Ascending aorta (tissue), 2 donors: ENCODE data around the gene CLP1. TPM values are rescaled to one million over a fixed set of nuclear protein-coding genes. Genes with fewer than 3 reads are reported as not detected.

Experiments
- DNase-seq, 2 donors: peaks; one replicate each; pipeline ENCODE4 v3.0.0-alpha.2; 2019; ENCODE audit warnings: low spot score in 2 of 2
- H3K27ac ChIP-seq, 2 donors: fragments of 200-600 bp; sonication (generic); one replicate each; pipeline ENCODE4 v1.5.1; 2016 to 2017; ENCODE audit warnings: mild to moderate bottlenecking in 1 of 2
- H3K27me3 ChIP-seq: fragments of 200-600 bp; sonication (generic); one replicate; pipeline ENCODE4 v1.5.1; 2017
- H3K36me3 ChIP-seq, 2 donors: fragments of 200-600 bp; sonication (generic); one replicate each; pipeline ENCODE4 v1.5.1; 2016
- H3K4me1 ChIP-seq, 2 donors: fragments of 200-600 bp; sonication (generic); one replicate each; pipeline ENCODE4 v1.5.1; 2016 to 2017; ENCODE audit warnings: mild to moderate bottlenecking in 1 of 2
- H3K4me3 ChIP-seq, 2 donors: fragments of 200-600 bp; sonication (generic); one replicate each; pipeline ENCODE4 v1.5.1; 2016 to 2017; ENCODE audit warnings: mild to moderate bottlenecking in 1 of 2
- H3K9me3 ChIP-seq, 2 donors: fragments of 200-600 bp; sonication (generic); one replicate each; pipeline ENCODE4 v1.5.1; 2016
- CTCF ChIP-seq, 3 experiments: fragments of 200-600 bp in 2 of 3; fragments of 450-650 bp in 1 of 3; sonication (generic) in 2 of 3; IDR thresholded peaks; one replicate each; pipeline ENCODE4 v1.5.1; 2016 to 2019; ENCODE audit warnings: antibody characterized with exemption in 3 of 3, mild to moderate bottlenecking in 1 of 3, moderate library complexity in 1 of 3
- intact Hi-C: fragments of 100-400 bp; cut with DNase I; formaldehyde crosslinking; loops from one replicate; pipeline ENCODE4 v1.15.1; 2023
- total RNA-seq: library from RNA; depleted of rRNA; stranded (reverse); fragments of >200 nt; gene quantifications from one replicate; pipeline ENCODE4 v1.1.0, GENCODE V29; 2016

The CLP1 gene
- total RNA-seq, 1 donor from 2014 or later: 1.2 TPM

- intact Hi-C loops: no loop called here
- no peak overlapping the region for H3K27ac ChIP-seq
- DNase-seq: no peak
- no peaks in the 10 kb centered on the region for H3K27me3 ChIP-seq
- no peaks in the 10 kb centered on the region for H3K4me1 ChIP-seq
- H3K4me3 ChIP-seq: no peak overlapping the region
- H3K36me3 ChIP-seq: peaks cover 29 to 63% of the 10 kb centered on the region in 2 donors
- H3K9me3 ChIP-seq: peaks cover 0 to 5% of the 10 kb centered on the region in 2 donors
- no peak for TF ChIP-seq CTCF (IDR thresholded peaks at IDR 0.05)
These were observed 39.1 kb upstream of the CLP1 start for GRCh38 chr11:57618438-57618837.

- intact Hi-C loops: no loop called here
- H3K27ac ChIP-seq: no peak overlapping the region
- DNase-seq: no peak
- H3K36me3 ChIP-seq: peaks cover 20 to 54% of the 10 kb centered on the region in 2 donors
- H3K27me3 ChIP-seq: no peaks in the 10 kb centered on the region
- H3K4me3 ChIP-seq: no peak overlapping the region
- H3K9me3 ChIP-seq: peaks cover 0 to 5% of the 10 kb centered on the region in 2 donors
- H3K4me1 ChIP-seq: no peaks in the 10 kb centered on the region
- no peak for TF ChIP-seq CTCF (IDR thresholded peaks at IDR 0.05)
These were observed 38.2 kb upstream of the CLP1 start for GRCh38 chr11:57619331-57619730.

GRCh38 chr11:57620467-57620866 lies 37.1 kb upstream of the CLP1 start:
- Histone ChIP-seq H3K9me3 (peaks cover 0 to 5% of the 10 kb centered on the region in 2 donors), H3K27ac (no peak overlapping the region), H3K4me1 (no peaks in the 10 kb centered on the region), H3K27me3 (no peaks in the 10 kb centered on the region), H3K4me3 (no peak overlapping the region), H3K36me3 (peaks cover 9 to 43% of the 10 kb centered on the region in 2 donors)
- TF ChIP-seq CTCF (IDR thresholded peaks at IDR 0.05): no peak
- intact Hi-C loops: no loop called here
- DNase-seq: no peak

- Histone ChIP-seq H3K27me3 (no peaks in the 10 kb centered on the region), H3K27ac (no peak overlapping the region), H3K36me3 (peaks cover 4 to 31% of the 10 kb centered on the region in 2 donors), H3K9me3 (peaks cover 0 to 5% of the 10 kb centered on the region in 2 donors), H3K4me1 (no peaks in the 10 kb centered on the region), H3K4me3 (no peak overlapping the region)
- intact Hi-C loops: no loop called here
- DNase-seq: no peak
- no peak for TF ChIP-seq CTCF (IDR thresholded peaks at IDR 0.05)
These were observed 35.3 kb upstream of the CLP1 start for GRCh38 chr11:57622263-57622662.

GRCh38 chr11:57624864-57625263 lies 32.7 kb upstream of the CLP1 start:
- no peaks in the 10 kb centered on the region for H3K4me1 ChIP-seq
- H3K4me3 ChIP-seq: no peak overlapping the region
- intact Hi-C loops: no loop called here
- DNase-seq: no peak
- no peak overlapping the region for H3K27ac ChIP-seq
- peaks cover 4 to 18% of the 10 kb centered on the region in 2 donors for H3K36me3 ChIP-seq
- H3K9me3 ChIP-seq: peaks cover 0 to under 1% of the 10 kb centered on the region in 2 donors
- no peak for TF ChIP-seq CTCF (IDR thresholded peaks at IDR 0.05)
- no peaks in the 10 kb centered on the region for H3K27me3 ChIP-seq

- Histone ChIP-seq H3K4me1 (no peaks in the 10 kb centered on the region), H3K36me3 (peaks cover 4 to 5% of the 10 kb centered on the region in 2 donors), H3K4me3 (no peak overlapping the region), H3K9me3 (no peaks in the 10 kb centered on the region), H3K27me3 (no peaks in the 10 kb centered on the region), H3K27ac (no peak overlapping the region)
- TF ChIP-seq CTCF (IDR thresholded peaks at IDR 0.05): no peak
- no peak for DNase-seq
- intact Hi-C loops: no loop called here
These were observed 30.7 kb upstream of the CLP1 start for GRCh38 chr11:57626895-57627294.
